SK-N-SH (cell line): Measurements from ENCODE around the gene GNG12.

Experiments
- ELF1 ChIP-seq: IDR thresholded peaks from 2 replicates; pipeline ENCODE4 v1.4.0; 2012
- EP300 ChIP-seq, 2 experiments: IDR thresholded peaks; 2 replicates each; pipeline versions ENCODE4 v1.4.0 to v1.6.1; 2012; ENCODE audit warnings: borderline replicate concordance in 1 of 2, low read depth in 1 of 2, low read length in 1 of 2
- GABPA ChIP-seq: IDR thresholded peaks from 2 replicates; pipeline ENCODE4 v1.4.0; 2012; ENCODE audit warnings: low read depth, mild to moderate bottlenecking
- JUND ChIP-seq: IDR thresholded peaks from 2 replicates; pipeline ENCODE4 v1.4.0; 2012
- POLR2AphosphoS5 ChIP-seq: IDR thresholded peaks from 2 replicates; pipeline ENCODE4 v1.6.1; 2012; ENCODE audit warnings: low read depth, low read length
- RCOR1 ChIP-seq: fragments of 150-350 bp; IDR thresholded peaks from 2 replicates; pipeline ENCODE4 v1.6.1; 2017; ENCODE audit warnings: antibody characterized with exemption, low read length
- SMC3 ChIP-seq: IDR thresholded peaks from 2 replicates; pipeline ENCODE4 v1.6.1; 2012; ENCODE audit warnings: low read depth, low read length, improper control_type of control experiment
- TF ChIP-seq, protein P1 (sequence below): fragments of 200-600 bp; sonication (generic); IDR thresholded peaks from 2 replicates; pipeline ENCODE4 v1.6.1; 2017; ENCODE audit warnings: antibody characterized with exemption, mild to moderate bottlenecking, moderate library complexity
- TF ChIP-seq, protein P2 (sequence below): IDR thresholded peaks from 2 replicates; pipeline ENCODE4; 2012
- TF ChIP-seq, protein P3 (sequence below): IDR thresholded peaks from 2 replicates; pipeline ENCODE4 v1.4.0; 2012; ENCODE audit warnings: low read depth
- TF ChIP-seq, protein P4 (sequence below): fragments of 150-350 bp; IDR thresholded peaks from 2 replicates; pipeline ENCODE4 v1.6.1; 2017; ENCODE audit warnings: antibody characterized with exemption, low read length, low read depth, borderline replicate concordance

DNA sequence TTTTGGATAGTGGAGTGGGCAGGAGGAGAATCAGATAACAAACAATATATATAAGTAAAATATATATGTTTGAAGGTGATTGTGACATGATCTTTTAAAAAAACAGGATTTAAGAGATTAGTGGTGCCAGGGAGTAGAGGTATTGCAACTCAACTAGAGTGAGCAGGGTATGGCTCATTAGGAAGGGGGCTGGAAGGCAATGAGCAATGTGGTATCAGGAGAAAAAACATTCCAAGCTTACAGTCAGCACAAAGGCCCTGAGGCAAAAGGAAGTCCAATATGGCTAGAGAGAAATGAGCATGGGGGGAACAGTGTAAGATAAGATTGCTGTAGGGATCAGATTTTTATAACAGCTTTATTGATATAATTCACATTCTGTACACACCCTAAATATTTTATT is 153.6 kb downstream of the GNG12 start:
- TF ChIP-seq JUND (no peak), POLR2AphosphoS5 (no peak), SMC3 (no peak), EP300 (IDR thresholded peaks at IDR 0.05; ENCODE audit: borderline replicate concordance in 1 of 2, low read depth in 1 of 2, low read length in 1 of 2) (no peak), RCOR1 (no peak), ELF1 (no peak), GABPA (no peak)
- TF ChIP-seq, protein P1, sequence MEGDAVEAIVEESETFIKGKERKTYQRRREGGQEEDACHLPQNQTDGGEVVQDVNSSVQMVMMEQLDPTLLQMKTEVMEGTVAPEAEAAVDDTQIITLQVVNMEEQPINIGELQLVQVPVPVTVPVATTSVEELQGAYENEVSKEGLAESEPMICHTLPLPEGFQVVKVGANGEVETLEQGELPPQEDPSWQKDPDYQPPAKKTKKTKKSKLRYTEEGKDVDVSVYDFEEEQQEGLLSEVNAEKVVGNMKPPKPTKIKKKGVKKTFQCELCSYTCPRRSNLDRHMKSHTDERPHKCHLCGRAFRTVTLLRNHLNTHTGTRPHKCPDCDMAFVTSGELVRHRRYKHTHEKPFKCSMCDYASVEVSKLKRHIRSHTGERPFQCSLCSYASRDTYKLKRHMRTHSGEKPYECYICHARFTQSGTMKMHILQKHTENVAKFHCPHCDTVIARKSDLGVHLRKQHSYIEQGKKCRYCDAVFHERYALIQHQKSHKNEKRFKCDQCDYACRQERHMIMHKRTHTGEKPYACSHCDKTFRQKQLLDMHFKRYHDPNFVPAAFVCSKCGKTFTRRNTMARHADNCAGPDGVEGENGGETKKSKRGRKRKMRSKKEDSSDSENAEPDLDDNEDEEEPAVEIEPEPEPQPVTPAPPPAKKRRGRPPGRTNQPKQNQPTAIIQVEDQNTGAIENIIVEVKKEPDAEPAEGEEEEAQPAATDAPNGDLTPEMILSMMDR = no peak
- TF ChIP-seq, protein P2, sequence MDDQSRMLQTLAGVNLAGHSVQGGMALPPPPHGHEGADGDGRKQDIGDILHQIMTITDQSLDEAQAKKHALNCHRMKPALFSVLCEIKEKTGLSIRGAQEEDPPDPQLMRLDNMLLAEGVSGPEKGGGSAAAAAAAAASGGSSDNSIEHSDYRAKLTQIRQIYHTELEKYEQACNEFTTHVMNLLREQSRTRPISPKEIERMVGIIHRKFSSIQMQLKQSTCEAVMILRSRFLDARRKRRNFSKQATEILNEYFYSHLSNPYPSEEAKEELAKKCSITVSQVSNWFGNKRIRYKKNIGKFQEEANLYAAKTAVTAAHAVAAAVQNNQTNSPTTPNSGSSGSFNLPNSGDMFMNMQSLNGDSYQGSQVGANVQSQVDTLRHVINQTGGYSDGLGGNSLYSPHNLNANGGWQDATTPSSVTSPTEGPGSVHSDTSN = no peak
- TF ChIP-seq, protein P3, sequence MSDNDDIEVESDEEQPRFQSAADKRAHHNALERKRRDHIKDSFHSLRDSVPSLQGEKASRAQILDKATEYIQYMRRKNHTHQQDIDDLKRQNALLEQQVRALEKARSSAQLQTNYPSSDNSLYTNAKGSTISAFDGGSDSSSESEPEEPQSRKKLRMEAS = no peak
- TF ChIP-seq, protein P4, sequence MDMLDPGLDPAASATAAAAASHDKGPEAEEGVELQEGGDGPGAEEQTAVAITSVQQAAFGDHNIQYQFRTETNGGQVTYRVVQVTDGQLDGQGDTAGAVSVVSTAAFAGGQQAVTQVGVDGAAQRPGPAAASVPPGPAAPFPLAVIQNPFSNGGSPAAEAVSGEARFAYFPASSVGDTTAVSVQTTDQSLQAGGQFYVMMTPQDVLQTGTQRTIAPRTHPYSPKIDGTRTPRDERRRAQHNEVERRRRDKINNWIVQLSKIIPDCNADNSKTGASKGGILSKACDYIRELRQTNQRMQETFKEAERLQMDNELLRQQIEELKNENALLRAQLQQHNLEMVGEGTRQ = no peak
